GM19035 (cell line): ENCODE measurements around the gene RTEL1.
A peak's percentile ranks its signal among the peaks of the same experiment; 100 is the strongest.

Experiments
- ATAC-seq: cut with Tn5 transposase; IDR thresholded peaks from one replicate; pipeline ENCODE4 v1.9.1; 2021; ENCODE audit not compliant: unreplicated experiment

The RTEL1 gene

DNA sequence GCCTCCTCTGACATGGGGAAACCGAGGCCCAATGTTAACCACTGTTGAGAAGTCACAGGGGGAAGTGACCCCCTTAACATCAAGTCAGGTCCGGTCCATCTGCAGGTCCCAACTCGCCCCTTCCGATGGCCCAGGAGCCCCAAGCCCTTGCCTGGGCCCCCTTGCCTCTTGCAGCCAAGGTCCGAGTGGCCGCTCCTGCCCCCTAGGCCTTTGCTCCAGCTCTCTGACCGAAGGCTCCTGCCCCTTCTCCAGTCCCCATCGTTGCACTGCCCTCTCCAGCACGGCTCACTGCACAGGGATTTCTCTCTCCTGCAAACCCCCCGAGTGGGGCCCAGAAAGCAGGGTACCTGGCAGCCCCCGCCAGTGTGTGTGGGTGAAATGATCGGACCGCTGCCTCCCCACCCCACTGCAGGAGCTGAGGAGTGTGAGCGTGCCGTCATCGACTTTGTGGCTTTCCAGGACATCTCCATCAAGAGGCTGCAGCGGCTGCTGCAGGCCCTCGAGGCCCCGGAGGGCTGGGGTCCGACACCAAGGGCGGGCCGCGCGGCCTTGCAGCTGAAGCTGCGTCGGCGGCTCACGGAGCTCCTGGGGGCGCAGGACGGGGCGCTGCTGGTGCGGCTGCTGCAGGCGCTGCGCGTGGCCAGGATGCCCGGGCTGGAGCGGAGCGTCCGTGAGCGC, 39.9 kb downstream of the RTEL1 start:
- no peak for ATAC-seq

DNA sequence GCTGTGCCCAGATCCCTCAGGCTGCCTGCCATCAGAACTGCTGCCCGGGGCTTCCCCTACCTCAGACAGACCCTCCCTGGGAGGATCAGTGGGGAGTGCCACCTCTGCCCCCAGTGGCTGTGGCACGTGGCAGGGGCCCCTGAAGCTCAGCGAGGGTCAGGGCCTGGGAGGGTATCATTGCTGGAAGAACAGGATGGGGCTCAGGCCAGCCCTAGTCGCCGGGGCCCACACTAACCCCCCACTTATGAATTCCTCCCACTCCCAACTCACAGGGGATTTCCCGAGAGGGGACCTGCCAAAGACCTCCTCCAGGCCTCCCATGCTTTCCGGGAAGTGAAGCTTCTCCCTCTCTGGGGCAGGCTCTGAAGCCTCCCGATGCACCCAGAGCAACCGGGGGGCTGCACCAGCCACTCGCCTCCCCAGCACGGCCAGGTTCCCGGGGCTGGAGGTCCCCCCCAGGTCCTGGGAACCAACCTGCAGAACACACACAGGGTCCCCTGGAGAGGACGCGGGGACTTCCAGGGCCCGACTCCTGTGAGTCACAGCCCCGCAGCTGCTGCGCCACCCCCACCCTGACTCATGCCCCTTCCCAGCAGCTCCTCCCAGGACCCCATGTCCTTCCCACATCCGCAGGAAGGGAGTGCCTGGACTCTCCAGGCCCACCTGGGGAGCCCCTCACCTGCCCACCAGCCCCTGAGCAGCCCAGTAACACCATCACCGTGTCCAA, 40.8 kb downstream of the RTEL1 start:
- ATAC-seq, result no peak

GRCh38 chr20:63699466-63700198, 41.5 kb downstream of the RTEL1 start:
- ATAC-seq, result no peak

GRCh38 chr20:63700199-63701050, 42.3 kb downstream of the RTEL1 start:
- ATAC-seq, result no peak

GRCh38 chr20:63701051-63701328, 42.9 kb downstream of the RTEL1 start:
- ATAC-seq, result no peak

DNA sequence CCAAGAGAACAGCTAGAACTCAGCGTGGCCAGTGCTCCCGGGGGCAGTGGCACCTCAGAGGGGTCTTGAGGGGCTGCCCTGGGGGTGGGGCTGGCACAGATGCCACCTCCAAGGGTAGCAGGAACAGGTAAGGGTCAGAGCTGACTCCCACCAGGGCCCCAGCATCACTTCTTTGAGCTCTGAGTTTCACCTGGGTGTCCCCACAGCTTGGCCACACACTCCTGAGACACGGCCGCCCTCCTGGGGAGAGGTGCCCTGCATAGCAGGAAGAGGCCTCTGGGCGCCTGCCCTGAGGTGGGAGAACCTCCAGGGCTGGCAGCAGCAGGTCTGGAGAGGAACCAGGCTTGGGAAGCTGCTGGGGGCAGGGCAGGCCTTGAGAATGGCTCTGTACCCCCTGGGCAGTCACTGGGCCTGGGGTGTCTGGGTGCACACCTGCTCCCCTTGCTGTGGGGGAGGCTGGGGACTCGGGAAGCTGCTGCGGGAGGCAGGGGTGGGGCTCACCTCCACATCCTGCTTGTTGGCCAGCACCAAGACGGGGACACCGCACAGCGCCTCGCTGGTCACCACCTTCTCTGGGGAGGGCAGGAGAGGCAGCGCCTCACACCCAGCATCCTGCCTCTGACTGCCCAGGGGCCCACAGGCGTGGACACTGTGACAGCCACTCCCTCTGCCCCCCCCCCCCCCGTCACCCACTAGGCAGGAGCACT, 43.4 kb downstream of the RTEL1 start:
- no peak for ATAC-seq

GRCh38 chr20:63702036-63702665, 44.0 kb downstream of the RTEL1 start:
- no peak for ATAC-seq

DNA sequence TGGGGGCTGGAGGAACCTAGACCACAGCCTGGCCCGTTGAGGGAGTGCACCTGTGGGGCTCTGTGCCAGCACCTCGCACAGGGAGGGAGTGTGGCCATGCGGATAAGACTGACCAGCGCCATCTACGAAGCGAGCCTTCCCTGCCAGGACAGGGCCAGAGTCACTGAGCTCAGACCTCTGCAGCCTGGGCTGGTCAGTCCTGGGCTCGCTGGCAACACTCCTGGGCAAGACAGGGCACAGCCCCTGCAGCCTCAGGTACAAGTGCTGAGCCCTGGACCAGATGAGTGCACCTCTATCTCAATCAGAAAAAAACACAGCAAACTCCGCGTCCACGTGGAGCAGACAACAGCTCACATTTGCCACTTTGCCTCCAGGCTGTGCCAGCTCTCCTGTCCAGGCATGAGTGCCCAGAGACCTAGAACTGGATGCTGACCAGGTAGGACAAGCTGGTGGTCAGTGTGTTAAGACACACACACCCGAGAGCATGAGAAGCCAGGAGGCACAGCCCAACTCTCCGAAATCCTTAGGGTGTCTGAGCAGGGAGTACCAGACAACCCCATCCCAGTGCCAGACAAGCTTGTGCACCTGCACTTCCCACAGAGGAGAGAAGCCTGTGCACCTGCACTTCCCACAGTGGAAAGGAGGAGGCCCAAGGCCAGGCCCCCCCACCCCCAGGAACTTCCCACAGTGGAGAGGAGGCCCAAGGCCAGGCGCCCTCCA, 44.8 kb downstream of the RTEL1 start:
- ATAC-seq, result no peak

DNA sequence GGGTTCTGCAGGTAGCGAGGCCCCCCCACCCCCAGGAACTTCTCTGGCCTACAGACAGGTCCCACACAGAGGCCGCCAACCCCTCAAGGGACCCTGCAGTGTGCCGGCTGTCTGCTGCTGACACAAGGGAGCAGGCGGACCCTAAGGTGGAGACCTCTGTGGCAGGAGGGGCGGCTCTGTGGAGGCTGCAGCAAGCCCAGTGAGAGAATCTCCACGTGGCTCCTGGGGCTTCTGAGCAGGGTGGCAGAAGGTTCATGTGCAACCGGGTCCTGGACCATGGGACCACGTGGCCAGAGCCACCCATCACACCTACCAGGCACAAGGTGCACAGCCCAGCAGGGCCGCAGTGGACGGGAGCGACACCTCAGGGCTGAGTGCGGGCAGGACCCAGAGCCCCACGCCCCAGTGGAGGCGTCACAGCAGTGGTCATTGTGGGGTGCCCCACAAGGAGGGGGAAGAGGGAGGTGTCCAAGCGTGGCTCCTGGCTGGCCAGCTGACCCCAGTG, 45.4 kb downstream of the RTEL1 start:
- ATAC-seq, result no peak

DNA sequence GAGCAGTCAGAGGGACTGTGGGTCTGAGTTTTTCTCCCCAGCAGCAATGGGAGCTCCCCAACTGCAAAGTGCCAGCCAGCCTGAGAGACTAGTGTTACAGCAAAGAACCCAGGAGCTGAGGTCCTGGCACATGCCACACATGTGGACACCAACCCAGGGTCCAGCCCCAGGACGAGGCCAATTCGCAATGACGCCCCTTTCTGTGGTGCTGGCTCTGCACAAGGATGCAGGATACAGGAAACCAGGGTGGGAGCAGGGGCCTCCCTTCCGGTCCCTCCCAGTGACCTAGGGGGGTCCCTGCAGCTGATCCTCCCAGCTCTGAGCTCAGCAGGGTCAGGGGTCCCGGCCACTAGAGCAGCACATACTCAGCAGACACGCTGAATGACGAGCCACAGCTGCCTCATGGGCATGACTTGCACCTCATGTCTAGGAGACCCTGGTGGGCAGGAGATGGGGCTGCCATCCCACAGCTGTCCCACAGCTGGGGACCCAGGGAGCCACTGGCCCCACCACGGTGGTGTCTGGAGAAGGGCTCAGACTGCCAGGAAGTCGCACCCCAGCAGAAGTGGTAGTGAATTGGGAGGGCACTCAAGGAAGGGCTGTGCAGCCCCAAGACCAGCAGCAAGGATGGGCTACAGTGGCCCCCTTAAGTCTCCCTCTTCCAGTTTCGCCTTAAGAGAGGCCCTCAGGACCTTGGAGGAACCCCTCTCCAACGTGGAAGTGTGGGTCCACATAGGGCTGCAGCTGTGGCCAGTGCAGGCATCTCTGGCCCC, 46.0 kb downstream of the RTEL1 start:
- ATAC-seq, result no peak

DNA sequence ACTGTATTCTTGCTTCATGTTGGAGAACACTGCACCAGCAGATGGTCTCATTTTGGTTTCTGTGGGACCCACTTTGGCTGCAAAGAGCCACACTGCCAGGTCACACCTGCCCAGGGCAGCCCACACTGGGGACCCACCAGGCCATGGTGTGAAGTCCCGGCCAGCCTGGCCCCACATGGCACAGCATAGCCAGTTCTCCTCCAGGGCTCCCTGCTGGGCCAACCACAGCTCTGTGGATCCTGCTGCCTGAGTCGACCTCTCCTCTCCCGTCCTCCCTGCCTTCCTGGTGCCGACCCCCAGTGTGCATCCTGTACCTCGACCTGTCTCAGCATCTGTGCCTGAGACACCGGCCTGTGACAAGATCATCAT, 46.6 kb downstream of the RTEL1 start:
- no peak for ATAC-seq

DNA sequence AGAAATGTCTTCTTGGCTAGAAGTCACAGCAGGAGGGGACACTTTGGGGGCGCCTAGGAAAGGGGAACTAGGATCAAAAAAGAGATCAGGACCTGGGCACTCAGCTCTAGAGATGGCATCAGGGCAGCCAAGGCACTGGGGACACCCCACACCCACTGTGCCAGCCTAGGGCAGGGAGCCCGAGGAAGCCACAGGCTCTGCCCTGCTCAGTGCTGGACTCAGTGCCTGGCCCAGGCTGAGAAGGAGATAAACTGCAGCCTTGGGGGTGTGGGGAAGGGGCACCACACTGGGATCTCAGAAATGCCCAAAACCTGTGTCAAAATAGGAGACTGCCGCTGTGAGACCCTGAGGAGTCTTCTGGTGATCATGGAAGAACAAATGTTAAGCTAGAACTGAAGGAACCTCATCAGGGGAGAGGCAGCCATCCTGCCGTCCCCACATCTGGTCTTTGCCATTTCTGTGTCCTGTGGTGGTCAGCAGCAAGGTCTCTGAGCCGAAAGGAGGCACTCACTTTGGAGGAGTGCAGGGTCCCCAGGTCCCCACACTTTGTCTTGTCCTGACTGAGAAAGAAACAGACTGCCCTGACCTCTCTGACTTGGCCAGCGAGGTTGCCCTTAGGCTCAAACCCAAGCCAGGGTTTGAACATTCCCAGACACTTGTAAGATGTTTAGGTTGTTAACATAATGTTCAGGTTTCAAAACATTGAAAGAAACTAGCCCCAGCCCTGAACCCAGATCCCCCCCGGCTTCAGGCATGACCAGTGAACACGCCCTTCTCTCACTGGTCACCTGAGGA, 47.3 kb downstream of the RTEL1 start:
- no peak for ATAC-seq

GRCh38 chr20:63706027-63706695, 48.0 kb downstream of the RTEL1 start:
- no peak for ATAC-seq

DNA sequence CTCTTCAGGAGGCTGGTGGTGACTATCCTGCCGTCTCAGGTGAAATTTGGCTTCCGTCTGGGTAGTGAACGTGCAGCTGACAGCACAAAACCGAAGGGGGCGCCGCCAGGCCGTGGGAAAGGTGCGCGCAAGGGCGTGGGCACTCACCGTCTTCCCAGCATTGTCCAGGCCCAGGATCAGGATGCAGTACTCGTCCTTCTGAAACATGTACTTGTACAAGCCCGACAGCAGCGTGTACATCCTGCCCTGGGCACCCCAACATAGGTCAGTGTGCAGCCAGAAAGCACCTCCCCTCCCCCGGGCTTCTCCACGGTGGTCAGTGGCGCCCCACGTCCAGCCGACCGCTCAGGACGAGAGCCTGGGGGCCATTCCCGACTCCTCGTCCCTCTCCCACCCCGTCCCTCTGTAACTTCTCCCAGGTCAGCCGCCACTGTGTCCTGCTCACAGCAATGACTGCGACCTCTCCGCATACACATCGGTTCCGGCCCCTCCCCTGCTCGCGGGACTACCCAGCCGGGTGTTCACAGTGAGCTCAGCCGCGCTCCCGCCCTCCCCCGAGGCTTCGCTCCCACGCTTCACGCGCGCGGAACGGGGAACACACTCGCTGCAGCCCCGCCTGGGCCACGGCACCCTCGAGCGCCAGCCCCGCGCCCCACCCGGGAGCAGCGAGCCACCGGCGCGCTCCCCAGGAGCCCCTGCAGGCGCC, 48.9 kb downstream of the RTEL1 start:
- peak; percentile 33 for ATAC-seq

DNA sequence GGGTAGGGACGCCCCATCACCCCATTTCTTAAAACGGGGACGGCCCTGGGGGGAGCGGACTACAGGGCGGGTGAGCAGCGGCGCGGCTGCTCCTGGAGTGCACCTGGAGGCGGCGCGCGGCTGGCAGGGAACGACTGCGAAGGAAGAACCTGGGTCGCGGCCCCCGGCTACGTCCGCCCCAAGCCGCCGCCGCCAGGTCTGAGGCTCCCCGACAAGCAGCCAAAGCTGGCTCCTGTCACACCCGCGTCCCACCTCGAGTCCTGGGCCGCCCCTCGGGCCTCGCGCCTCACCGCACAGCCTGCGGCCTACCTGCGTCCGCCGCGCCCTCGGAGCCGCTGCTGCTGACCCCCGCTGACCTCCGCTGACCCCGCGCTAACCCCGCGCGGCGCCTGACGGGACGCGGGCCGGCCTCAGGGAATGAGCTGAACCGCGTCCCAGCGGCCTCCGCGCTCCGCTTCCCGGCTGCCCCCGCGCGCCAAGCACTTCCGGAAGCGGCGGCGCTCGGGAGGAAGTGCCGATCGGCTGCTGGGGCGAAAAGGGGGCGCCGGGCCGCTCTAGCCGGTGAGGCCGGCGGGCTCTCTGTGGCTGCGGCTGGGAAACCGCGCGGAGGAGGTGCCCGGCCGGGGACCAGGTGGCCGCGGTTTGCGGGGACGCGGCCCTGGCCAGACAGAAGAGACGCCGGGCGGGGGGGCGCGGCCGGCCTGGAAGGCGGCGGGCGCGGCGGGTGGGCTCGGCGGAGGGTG, 49.6 kb downstream of the RTEL1 start, which contains the start of the genes ARFRP1 and ZGPAT:
TSS of gene ARFRP1 (minus strand) at position 419 of the 743 bp plus-strand sequence. CDS start 885 bp downstream, outside the sequence.
TSS of gene ZGPAT (plus strand) at position 482 of the 743 bp plus-strand sequence. CDS start 542 bp downstream, outside the sequence.
- peak; percentile 68 for ATAC-seq
